ENCODE results near the gene ZFAND2A. TPM values are rescaled to one million over a fixed set of nuclear protein-coding genes. Genes with fewer than 3 reads are reported as not detected.

Gene ZFAND2A
- total RNA-seq, 1 donor from 2014 or later: 11.7 TPM

- DNase-seq: no peak
Measured at GRCh38 chr7:1106063-1106792, 53.8 kb downstream of the ZFAND2A start.

- no peak for DNase-seq
Measured at GRCh38 chr7:1105189-1105588, 54.8 kb downstream of the ZFAND2A start.

DNA sequence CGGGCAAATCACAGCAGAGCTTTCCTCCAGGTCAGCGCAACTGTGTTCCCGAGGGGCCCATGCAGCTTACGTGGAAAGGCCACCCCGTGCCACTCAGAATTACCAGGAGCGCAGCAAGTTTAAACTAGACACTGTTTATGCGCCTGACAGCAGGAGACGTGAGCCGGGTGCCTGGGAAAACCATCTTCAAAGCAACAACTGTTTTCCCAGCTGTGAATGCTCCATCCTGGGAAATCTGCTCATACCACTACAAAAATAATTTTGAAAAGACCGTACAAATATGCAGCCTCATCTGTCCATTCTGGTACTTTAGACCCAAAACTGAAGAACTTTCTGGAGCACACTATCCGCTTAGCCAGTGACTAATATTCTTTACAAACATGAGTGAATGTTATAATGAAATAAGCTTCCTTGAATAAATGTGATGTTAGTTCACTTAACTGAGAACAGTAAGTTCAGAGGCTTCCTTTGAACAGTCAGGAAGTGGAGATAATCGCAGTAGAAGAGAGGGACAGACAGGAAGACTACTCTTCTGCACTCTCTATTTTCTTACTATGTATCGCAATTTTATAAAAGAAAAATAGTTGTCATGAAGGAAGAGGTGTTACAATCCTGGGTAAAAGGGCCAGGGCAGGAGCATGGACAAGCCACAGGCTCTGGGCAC is 55.3 kb downstream of the ZFAND2A start:
- DNase-seq: no peak

DNA sequence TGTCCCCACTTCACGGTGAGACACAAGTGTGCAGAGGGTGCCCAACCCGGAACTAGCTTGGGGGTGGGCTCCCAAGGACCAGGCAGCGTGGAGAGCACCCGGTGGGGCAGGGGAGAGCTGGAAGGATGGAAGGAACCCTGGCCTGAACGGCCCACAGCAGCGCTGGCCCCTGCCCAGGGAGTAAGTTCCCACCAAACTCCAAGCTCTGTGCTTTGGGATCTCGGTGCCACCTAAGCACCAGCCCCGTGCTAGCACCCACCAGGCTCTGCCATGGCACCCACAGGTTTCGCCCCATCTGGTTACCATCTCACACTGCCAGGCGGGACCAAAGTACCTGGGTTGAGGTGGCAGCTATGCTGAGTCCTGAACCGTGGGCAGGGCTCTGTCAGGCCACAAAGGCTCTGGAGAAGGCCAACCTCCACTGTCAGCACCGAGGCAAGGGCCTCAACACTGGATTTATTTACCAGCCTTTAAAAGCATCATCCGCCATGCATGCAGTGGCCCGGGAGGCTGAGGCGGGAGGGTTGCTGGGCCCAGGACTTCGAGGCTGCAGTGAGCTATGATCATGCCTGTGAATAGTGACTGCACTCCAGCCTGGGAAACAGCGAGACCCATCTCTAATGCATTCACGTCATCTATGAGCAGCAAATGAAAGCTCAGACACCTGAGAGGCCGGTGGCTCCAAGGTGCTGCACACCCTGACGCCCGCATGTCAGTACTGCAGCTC is 56.0 kb downstream of the ZFAND2A start:
- DNase-seq: no peak

GRCh38 chr7:1103009-1103788 is 56.8 kb downstream of the ZFAND2A start:
- no peak for DNase-seq

Other genes with a start within 250 kb of the ZFAND2A start
- gene ADAP1, start 205.5 kb downstream of the ZFAND2A start, total RNA-seq: 5.9 TPM
- gene COX19, start 184.6 kb downstream of the ZFAND2A start, total RNA-seq: 13.3 TPM
- 17.4 TPM for gene CYP2W1, start 177.0 kb downstream of the ZFAND2A start, total RNA-seq
- gene GPR146, start 115.7 kb downstream of the ZFAND2A start, total RNA-seq: 9.3 TPM
- gene GPER1, start 72.1 kb downstream of the ZFAND2A start, total RNA-seq: 1.6 TPM
- not detected for gene UNCX, start 72.7 kb upstream of the ZFAND2A start, total RNA-seq